K562 (cell line): ENCODE measurements around the gene KIF3B. TPM values are rescaled to one million over a fixed set of nuclear protein-coding genes. Genes with fewer than 3 reads are reported as not detected.

ENCODE experiments used
- ATAC-seq: fragments of 200-7000 bp; cut with Tn5 transposase; 3 replicates; pipeline ENCODE4 v1.9.1; 2020; ENCODE audit warnings: moderate library complexity
- BruUV-seq: library from RNA; stranded (reverse); fragments of 400-500 nt; replicated peaks from 2 replicates; lab custom pipeline; 2021; lab: Mats Ljungman, UMichigan
- CTCF ChIA-PET: fragments of 300-600 bp; formaldehyde crosslinking; extraction: SDS; loops from one replicate; lab custom pipeline; 2021; ENCODE audit warnings: low intra/inter-chr PET ratio; lab: Yijun Ruan, JAX
- POLR2A ChIA-PET: fragments of 300-600, 350-650 bp; sonication (Branson Sonifier 250); formaldehyde crosslinking; extraction: SDS; loops from one replicate; lab custom pipeline; 2021; ENCODE audit warnings: antibody characterized with exemption, inconsistent platforms; lab: Yijun Ruan, JAX
- DNase-seq, 4 experiments: peaks; one replicate each; pipeline versions ENCODE4 v3.0.0 to v3.0.0-alpha.2; 2011 to 2018; ENCODE audit warnings: low spot score in 3 of 4, mixed read lengths in 3 of 4; ENCODE audit errors: extremely low read depth in 1 of 4
- FAIRE-seq: peaks from 2 replicates; lab custom pipeline; 2011; peaks lifted over from hg19 to GRCh38; lab: Jason Lieb, UNC
- H2AFZ ChIP-seq: 2 replicates; pipeline ENCODE4 v1.6.0; 2011; ENCODE audit warnings: low read depth, low read length, control low read depth, inconsistent platforms
- H3K27ac ChIP-seq: fragments of 200-600 bp; 3 replicates; pipeline ENCODE4 v1.8.0; 2011; ENCODE audit warnings: low read depth, mild to moderate bottlenecking, control low read depth, inconsistent platforms, low read length, moderate library complexity, mixed read lengths; ENCODE audit errors: extremely low read depth
- H3K27me3 ChIP-seq, 2 experiments: fragments of 300-600 bp in 1 of 2; 2 replicates in 1 of 2; 3 replicates in 1 of 2; pipeline versions ENCODE4 v1.6.0 to v1.8.0; 2011; ENCODE audit warnings: inconsistent platforms in 2 of 2, low read length in 2 of 2, mild to moderate bottlenecking in 1 of 2, mixed read lengths in 1 of 2, moderate library complexity in 1 of 2; ENCODE audit not compliant: control insufficient read depth in 2 of 2, insufficient read depth in 2 of 2
- H3K36me3 ChIP-seq: fragments of 300-600 bp; 3 replicates; pipeline ENCODE4 v1.8.0; 2011; ENCODE audit warnings: mild to moderate bottlenecking, low read length, inconsistent platforms; ENCODE audit not compliant: control insufficient read depth, insufficient read depth
- H3K4me1 ChIP-seq, 2 experiments: fragments of 200-600 bp in 1 of 2; replicated peaks in 1 of 2; 2 replicates in 1 of 2; 3 replicates in 1 of 2; pipeline versions ENCODE4 v1.5.1 to v1.8.0; 2011; ENCODE audit warnings: inconsistent platforms in 2 of 2, low read length in 2 of 2, mild to moderate bottlenecking in 1 of 2, mixed read lengths in 1 of 2, moderate library complexity in 1 of 2; ENCODE audit not compliant: control insufficient read depth in 2 of 2, insufficient read depth in 2 of 2
- H3K4me2 ChIP-seq: 2 replicates; pipeline ENCODE4 v1.6.1; 2011; ENCODE audit warnings: low read length, control low read depth, inconsistent platforms, mixed read lengths; ENCODE audit not compliant: insufficient read depth
- H3K4me3 ChIP-seq: fragments of 200-600 bp; sonication (generic), shearing (Covaris generic); 2 replicates; pipeline ENCODE4 v1.5.1; 2016; ENCODE audit warnings: control low read depth, inconsistent platforms
- H3K79me2 ChIP-seq: fragments of 200-600 bp; 3 replicates; pipeline ENCODE4 v1.8.0; 2011; ENCODE audit warnings: low read length, inconsistent platforms; ENCODE audit not compliant: control insufficient read depth, insufficient read depth
- H3K9ac ChIP-seq, 2 experiments: 2 replicates each; pipeline versions ENCODE4 v1.6.0 to v1.6.1; 2011; ENCODE audit warnings: low read depth in 2 of 2, low read length in 2 of 2, control low read depth in 1 of 2, inconsistent platforms in 1 of 2, mild to moderate bottlenecking in 1 of 2, mixed read lengths in 1 of 2; ENCODE audit not compliant: insufficient read depth in 1 of 2
- H3K9me1 ChIP-seq: one replicate; pipeline ENCODE4 v1.6.0; 2011; ENCODE audit warnings: inconsistent platforms, mild to moderate bottlenecking, low read length, moderate library complexity; ENCODE audit not compliant: control insufficient read depth, insufficient read depth
- H3K9me3 ChIP-seq: replicated peaks from 2 replicates; pipeline ENCODE4 v1.5.1; 2011; ENCODE audit warnings: low read depth, low read length, inconsistent platforms; ENCODE audit not compliant: control insufficient read depth, insufficient read depth
- H4K20me1 ChIP-seq: replicated peaks from 2 replicates; pipeline ENCODE4 v1.6.1; 2011; ENCODE audit warnings: low read length, inconsistent platforms, mixed read lengths; ENCODE audit not compliant: control insufficient read depth, insufficient read depth
- HDAC3 ChIP-seq: fragments of 450-650 bp; IDR thresholded peaks from 2 replicates; pipeline ENCODE4 v1.6.1; 2018; ENCODE audit warnings: borderline replicate concordance, mild to moderate bottlenecking, moderate library complexity; ENCODE audit not compliant: partially characterized antibody
- KDM1A ChIP-seq, 2 experiments: fragments of 450-650 bp; IDR thresholded peaks; 2 replicates each; pipeline ENCODE4 v1.6.1; 2016; ENCODE audit warnings: mild to moderate bottlenecking in 2 of 2
- RHOXF2B ChIP-seq: fragments of 250-450 bp; sonication (Bioruptor Pico); conservative IDR thresholded peaks from 2 replicates; pipeline ENCODE4 v1.5.1; 2021
- ZNF217 ChIP-seq: sonication (generic); formaldehyde crosslinking; IDR thresholded peaks from 2 replicates; pipeline ENCODE4 v1.8.0; 2022; ENCODE audit warnings: mild to moderate bottlenecking, missing genetic modification reagents
- WGBS: fragments of 100-300 bp; shearing (Covaris generic); methylation state at CpG from one replicate; pipeline ENCODE4 v1.1.6; 2016; ENCODE audit warnings: low coverage, mixed read lengths; ENCODE audit not compliant: insufficient coverage; ENCODE audit errors: missing lambda C conversion rate; 5-methylcytosine and 5-hydroxymethylcytosine counted together
- in situ Hi-C: fragments of 300-500 bp; cut with MboI; formaldehyde crosslinking; loops from 4 replicates; pipeline ENCODE4 v1.15.0; 2018; ENCODE audit warnings: inconsistent platforms, mixed read lengths
- intact Hi-C: fragments of 100-400 bp; cut with micrococcal nuclease; formaldehyde crosslinking; loops from 2 replicates; pipeline ENCODE4 v1.14.2; 2022
- polyA plus RNA-seq, 8 experiments: library from polyadenylated mRNA; depleted of rRNA in 4 of 8; stranded (reverse) in 5 of 8; unstranded in 3 of 8; fragments of >200 nt; fragmentation: Nextera tagmentation in 2 of 8; fragmentation: Illumina TruSeq in 1 of 8; extraction: Ambion mirVana in 2 of 8; extraction: Trizol in 1 of 8; gene quantifications; 2 replicates each; pipeline versions ENCODE4 v1.2.1 to v1.2.3, GENCODE V29; 2011 to 2014; ENCODE audit warnings: inconsistent platforms in 1 of 8, missing spikeins in 1 of 8
- total RNA-seq, 7 experiments: library from RNA; depleted of rRNA in 6 of 7; stranded (reverse); fragments of >200 nt in 6 of 7; fragmentation: Illumina TruSeq in 2 of 7; extraction: Trizol in 2 of 7; gene quantifications; 2 replicates each; pipeline versions ENCODE4 v1.2.1 to v1.2.3, GENCODE V29; 2011 to 2021; ENCODE audit warnings: low replicate concordance in 1 of 7
- TF ChIP-seq, protein P1 (sequence below), 2 experiments: fragments of 450-650 bp; formaldehyde crosslinking in 1 of 2; IDR thresholded peaks; 2 replicates each; pipeline versions ENCODE4 v1.4.0 to v1.6.1; 2014 to 2020; ENCODE audit warnings: mild to moderate bottlenecking in 2 of 2, borderline replicate concordance in 1 of 2, low read depth in 1 of 2

Gene KIF3B
- total and polyA plus RNA-seq, 9 of the 15 experiments (the other 6 are each of a cell fraction or from before 2014, with no cell fraction given), result 2.9 to 12.3 (median 8.6) TPM

DNA sequence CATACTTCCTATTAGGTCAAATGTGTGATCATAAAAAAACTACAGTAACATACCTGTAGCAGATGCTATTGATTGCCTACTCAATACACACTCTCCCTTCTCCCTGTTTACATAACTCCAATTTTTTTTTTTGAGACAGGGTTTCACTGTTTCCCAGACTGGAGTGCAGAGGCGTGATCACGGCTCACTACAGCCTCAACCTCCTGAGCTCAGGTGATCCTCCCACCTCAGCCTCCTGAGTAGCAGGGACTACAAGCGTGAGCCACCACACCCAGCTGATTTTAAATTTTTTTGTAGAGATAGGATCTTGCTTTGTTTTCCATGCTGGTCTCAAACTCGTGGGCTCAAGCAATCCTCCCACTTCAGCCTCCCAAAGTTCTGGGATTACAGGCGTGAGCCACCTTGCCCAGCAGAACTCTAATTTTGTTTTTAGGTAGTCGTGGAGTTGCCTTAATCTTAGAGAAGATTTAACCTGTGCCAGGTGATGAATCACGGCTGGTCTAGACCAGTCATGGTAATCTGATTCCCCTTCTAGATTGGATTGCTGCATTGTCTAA lies 14.0 kb upstream of the KIF3B start:
- Histone ChIP-seq H3K36me3 (no peaks in the 10 kb centered on the region), H3K4me1 (no peaks in the 10 kb centered on the region), H3K9ac (no peak overlapping the region), H3K9me3 (no peaks in the 10 kb centered on the region), H3K4me2 (no peak overlapping the region), H3K4me3 (no peak overlapping the region), H3K27ac (no peak overlapping the region), H3K79me2 (no peaks in the 10 kb centered on the region), H4K20me1 (no peaks in the 10 kb centered on the region), H2AFZ (no peak overlapping the region), H3K9me1 (no peaks in the 10 kb centered on the region), H3K27me3 (no peaks in the 10 kb centered on the region)
- FAIRE-seq (no peak), DNase-seq (no peak), ATAC-seq (no peak)
- TF ChIP-seq HDAC3 (no peak), KDM1A (IDR thresholded peaks at IDR 0.05) (0 out of 4 replicates have a peak, but pooled peaks of 1 of the 2 experiments have one; percentile 31)
- in situ Hi-C loops (no loop called here), intact Hi-C loops (no loop called here)
- POLR2A ChIA-PET, result no interaction called here
- no TSS peak for BruUV-seq
- CTCF ChIA-PET, result no interaction called here
- WGBS, result 9% methylated on average over 7 of the region's 7 CpGs

DNA sequence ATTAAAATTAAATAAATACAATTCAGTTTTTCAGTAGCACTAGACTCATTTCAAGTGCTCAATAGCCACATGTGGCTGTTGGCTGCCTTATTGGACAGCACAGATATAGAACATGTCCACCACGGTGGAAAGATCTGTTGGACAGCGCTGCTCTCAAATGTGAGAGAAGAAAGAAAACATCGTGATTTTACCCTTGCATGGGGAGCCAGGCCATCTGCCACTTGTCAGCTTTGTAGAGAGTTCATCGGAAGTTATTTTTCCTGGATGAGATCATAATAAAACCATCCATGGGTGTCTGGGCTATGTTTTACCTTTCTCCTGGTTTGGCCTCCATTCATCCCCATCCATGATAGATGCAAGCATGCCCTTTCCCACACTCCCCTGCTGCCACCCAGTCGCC lies 5.8 kb upstream of the KIF3B start:
- no peak for DNase-seq
- no peaks in the 10 kb centered on the region for H3K36me3 ChIP-seq
- no peaks in the 10 kb centered on the region for H4K20me1 ChIP-seq
- no peak overlapping the region for H3K4me2 ChIP-seq
- H3K9me3 ChIP-seq, result no peaks in the 10 kb centered on the region; the same call in 1 of the 2 replicates
- in situ Hi-C loops (no loop called here), intact Hi-C loops (no loop called here)
- no peaks in the 10 kb centered on the region for H3K79me2 ChIP-seq
- BruUV-seq, result no TSS peak
- H3K27ac ChIP-seq, result no peak overlapping the region
- H3K9ac ChIP-seq, result no peak overlapping the region
- TF ChIP-seq ZNF217 (CRISPR knock-in tag) (no peak), RHOXF2B (CRISPR knock-in tag) (no peak)
- TF ChIP-seq, protein P1, sequence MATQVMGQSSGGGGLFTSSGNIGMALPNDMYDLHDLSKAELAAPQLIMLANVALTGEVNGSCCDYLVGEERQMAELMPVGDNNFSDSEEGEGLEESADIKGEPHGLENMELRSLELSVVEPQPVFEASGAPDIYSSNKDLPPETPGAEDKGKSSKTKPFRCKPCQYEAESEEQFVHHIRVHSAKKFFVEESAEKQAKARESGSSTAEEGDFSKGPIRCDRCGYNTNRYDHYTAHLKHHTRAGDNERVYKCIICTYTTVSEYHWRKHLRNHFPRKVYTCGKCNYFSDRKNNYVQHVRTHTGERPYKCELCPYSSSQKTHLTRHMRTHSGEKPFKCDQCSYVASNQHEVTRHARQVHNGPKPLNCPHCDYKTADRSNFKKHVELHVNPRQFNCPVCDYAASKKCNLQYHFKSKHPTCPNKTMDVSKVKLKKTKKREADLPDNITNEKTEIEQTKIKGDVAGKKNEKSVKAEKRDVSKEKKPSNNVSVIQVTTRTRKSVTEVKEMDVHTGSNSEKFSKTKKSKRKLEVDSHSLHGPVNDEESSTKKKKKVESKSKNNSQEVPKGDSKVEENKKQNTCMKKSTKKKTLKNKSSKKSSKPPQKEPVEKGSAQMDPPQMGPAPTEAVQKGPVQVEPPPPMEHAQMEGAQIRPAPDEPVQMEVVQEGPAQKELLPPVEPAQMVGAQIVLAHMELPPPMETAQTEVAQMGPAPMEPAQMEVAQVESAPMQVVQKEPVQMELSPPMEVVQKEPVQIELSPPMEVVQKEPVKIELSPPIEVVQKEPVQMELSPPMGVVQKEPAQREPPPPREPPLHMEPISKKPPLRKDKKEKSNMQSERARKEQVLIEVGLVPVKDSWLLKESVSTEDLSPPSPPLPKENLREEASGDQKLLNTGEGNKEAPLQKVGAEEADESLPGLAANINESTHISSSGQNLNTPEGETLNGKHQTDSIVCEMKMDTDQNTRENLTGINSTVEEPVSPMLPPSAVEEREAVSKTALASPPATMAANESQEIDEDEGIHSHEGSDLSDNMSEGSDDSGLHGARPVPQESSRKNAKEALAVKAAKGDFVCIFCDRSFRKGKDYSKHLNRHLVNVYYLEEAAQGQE (IDR thresholded peaks at IDR 0.05; ENCODE audit: borderline replicate concordance), result 0 out of 2 replicates have a peak, but pooled peaks have one; percentile 5
- TF ChIP-seq, protein P1 (CRISPR knock-in tag; IDR thresholded peaks at IDR 0.05; ENCODE audit: low read depth), result no peak
- TF ChIP-seq, all 486 proteins: peak for 1
- Histone ChIP-seq H2AFZ (no peak overlapping the region), H3K9me1 (no peaks in the 10 kb centered on the region), H3K4me3 (no peak overlapping the region), H3K27me3 (0 out of 5 replicates have a peak, but pooled peaks cover 0 to 3% of the 10 kb centered on the region in 2 experiments), H3K4me1 (no peaks in the 10 kb centered on the region; a peak in 1 of 5 replicates)
- FAIRE-seq (no peak), ATAC-seq (no peak)
- ChIA-PET POLR2A (no interaction called here), CTCF (no interaction called here)
- WGBS, result 13% methylated on average over 5 of the region's 5 CpGs
